K562 (cell line): ENCODE results near the gene NXPH4. TPM values are rescaled to one million over a fixed set of nuclear protein-coding genes. Genes with fewer than 3 reads are reported as not detected.

Experiments used
- ATAC-seq: fragments of 200-7000 bp; cut with Tn5 transposase; 3 replicates; pipeline ENCODE4 v1.9.1; 2020; ENCODE audit warnings: moderate library complexity
- BruUV-seq: library from RNA; stranded (reverse); fragments of 400-500 nt; replicated peaks from 2 replicates; lab custom pipeline; 2021; lab: Mats Ljungman, UMichigan
- CTCF ChIA-PET: fragments of 300-600 bp; formaldehyde crosslinking; extraction: SDS; loops from one replicate; lab custom pipeline; 2021; ENCODE audit warnings: low intra/inter-chr PET ratio; lab: Yijun Ruan, JAX
- POLR2A ChIA-PET: fragments of 300-600, 350-650 bp; sonication (Branson Sonifier 250); formaldehyde crosslinking; extraction: SDS; loops from one replicate; lab custom pipeline; 2021; ENCODE audit warnings: antibody characterized with exemption, inconsistent platforms; lab: Yijun Ruan, JAX
- DNase-seq, 4 experiments: peaks; one replicate each; pipeline versions ENCODE4 v3.0.0 to v3.0.0-alpha.2; 2011 to 2018; ENCODE audit warnings: low spot score in 3 of 4, mixed read lengths in 3 of 4; ENCODE audit errors: extremely low read depth in 1 of 4
- FAIRE-seq: peaks from 2 replicates; lab custom pipeline; 2011; peaks lifted over from hg19 to GRCh38; lab: Jason Lieb, UNC
- H2AFZ ChIP-seq: 2 replicates; pipeline ENCODE4 v1.6.0; 2011; ENCODE audit warnings: low read depth, low read length, control low read depth, inconsistent platforms
- H3K27ac ChIP-seq: fragments of 200-600 bp; 3 replicates; pipeline ENCODE4 v1.8.0; 2011; ENCODE audit warnings: low read depth, mild to moderate bottlenecking, control low read depth, inconsistent platforms, low read length, moderate library complexity, mixed read lengths; ENCODE audit errors: extremely low read depth
- H3K27me3 ChIP-seq, 2 experiments: fragments of 300-600 bp in 1 of 2; 2 replicates in 1 of 2; 3 replicates in 1 of 2; pipeline versions ENCODE4 v1.6.0 to v1.8.0; 2011; ENCODE audit warnings: inconsistent platforms in 2 of 2, low read length in 2 of 2, mild to moderate bottlenecking in 1 of 2, mixed read lengths in 1 of 2, moderate library complexity in 1 of 2; ENCODE audit not compliant: control insufficient read depth in 2 of 2, insufficient read depth in 2 of 2
- H3K36me3 ChIP-seq: fragments of 300-600 bp; 3 replicates; pipeline ENCODE4 v1.8.0; 2011; ENCODE audit warnings: mild to moderate bottlenecking, low read length, inconsistent platforms; ENCODE audit not compliant: control insufficient read depth, insufficient read depth
- H3K4me1 ChIP-seq, 2 experiments: fragments of 200-600 bp in 1 of 2; replicated peaks in 1 of 2; 2 replicates in 1 of 2; 3 replicates in 1 of 2; pipeline versions ENCODE4 v1.5.1 to v1.8.0; 2011; ENCODE audit warnings: inconsistent platforms in 2 of 2, low read length in 2 of 2, mild to moderate bottlenecking in 1 of 2, mixed read lengths in 1 of 2, moderate library complexity in 1 of 2; ENCODE audit not compliant: control insufficient read depth in 2 of 2, insufficient read depth in 2 of 2
- H3K4me2 ChIP-seq: 2 replicates; pipeline ENCODE4 v1.6.1; 2011; ENCODE audit warnings: low read length, control low read depth, inconsistent platforms, mixed read lengths; ENCODE audit not compliant: insufficient read depth
- H3K4me3 ChIP-seq: fragments of 200-600 bp; sonication (generic), shearing (Covaris generic); 2 replicates; pipeline ENCODE4 v1.5.1; 2016; ENCODE audit warnings: control low read depth, inconsistent platforms
- H3K79me2 ChIP-seq: fragments of 200-600 bp; 3 replicates; pipeline ENCODE4 v1.8.0; 2011; ENCODE audit warnings: low read length, inconsistent platforms; ENCODE audit not compliant: control insufficient read depth, insufficient read depth
- H3K9ac ChIP-seq, 2 experiments: 2 replicates each; pipeline versions ENCODE4 v1.6.0 to v1.6.1; 2011; ENCODE audit warnings: low read depth in 2 of 2, low read length in 2 of 2, control low read depth in 1 of 2, inconsistent platforms in 1 of 2, mild to moderate bottlenecking in 1 of 2, mixed read lengths in 1 of 2; ENCODE audit not compliant: insufficient read depth in 1 of 2
- H3K9me1 ChIP-seq: one replicate; pipeline ENCODE4 v1.6.0; 2011; ENCODE audit warnings: inconsistent platforms, mild to moderate bottlenecking, low read length, moderate library complexity; ENCODE audit not compliant: control insufficient read depth, insufficient read depth
- H3K9me3 ChIP-seq: replicated peaks from 2 replicates; pipeline ENCODE4 v1.5.1; 2011; ENCODE audit warnings: low read depth, low read length, inconsistent platforms; ENCODE audit not compliant: control insufficient read depth, insufficient read depth
- H4K20me1 ChIP-seq: replicated peaks from 2 replicates; pipeline ENCODE4 v1.6.1; 2011; ENCODE audit warnings: low read length, inconsistent platforms, mixed read lengths; ENCODE audit not compliant: control insufficient read depth, insufficient read depth
- CHAMP1 ChIP-seq: fragments of 450-650 bp; IDR thresholded peaks from 2 replicates; pipeline ENCODE4 v1.6.1; 2016; ENCODE audit warnings: mild to moderate bottlenecking
- FOXM1 ChIP-seq, 2 experiments: fragments of 450-650 bp in 1 of 2; sonication (generic) in 1 of 2; formaldehyde crosslinking in 1 of 2; IDR thresholded peaks; 2 replicates each; pipeline versions ENCODE4 v1.6.1 to v1.9.0; 2017 to 2022; ENCODE audit warnings: low read depth in 2 of 2, mild to moderate bottlenecking in 2 of 2, missing genetic modification reagents in 1 of 2, moderate library complexity in 1 of 2
- SRSF1 ChIP-seq: fragments of 200-400 bp; formaldehyde crosslinking; IDR thresholded peaks from 2 replicates; pipeline ENCODE4 v1.6.1; 2017; ENCODE audit warnings: mild to moderate bottlenecking, low read depth, low read length, moderate library complexity
- TAF9B ChIP-seq: fragments of 450-650 bp; IDR thresholded peaks from 2 replicates; pipeline ENCODE4 v1.6.1; 2018; ENCODE audit warnings: mild to moderate bottlenecking; ENCODE audit not compliant: partially characterized antibody
- TGIF2 ChIP-seq: sonication (generic); formaldehyde crosslinking; IDR thresholded peaks from 2 replicates; pipeline ENCODE4 v1.8.1; 2022; ENCODE audit warnings: mild to moderate bottlenecking, missing genetic modification reagents, moderate library complexity
- ZNF263 ChIP-seq: sonication (generic); formaldehyde crosslinking; IDR thresholded peaks from 2 replicates; pipeline ENCODE4 v1.8.0; 2022; ENCODE audit warnings: mild to moderate bottlenecking, missing genetic modification reagents, borderline replicate concordance
- WGBS: fragments of 100-300 bp; shearing (Covaris generic); methylation state at CpG from one replicate; pipeline ENCODE4 v1.1.6; 2016; ENCODE audit warnings: low coverage, mixed read lengths; ENCODE audit not compliant: insufficient coverage; ENCODE audit errors: missing lambda C conversion rate; 5-methylcytosine and 5-hydroxymethylcytosine counted together
- in situ Hi-C: fragments of 300-500 bp; cut with MboI; formaldehyde crosslinking; loops from 4 replicates; pipeline ENCODE4 v1.15.0; 2018; ENCODE audit warnings: inconsistent platforms, mixed read lengths
- intact Hi-C: fragments of 100-400 bp; cut with micrococcal nuclease; formaldehyde crosslinking; loops from 2 replicates; pipeline ENCODE4 v1.14.2; 2022
- polyA plus RNA-seq, 8 experiments: library from polyadenylated mRNA; depleted of rRNA in 4 of 8; stranded (reverse) in 5 of 8; unstranded in 3 of 8; fragments of >200 nt; fragmentation: Nextera tagmentation in 2 of 8; fragmentation: Illumina TruSeq in 1 of 8; extraction: Ambion mirVana in 2 of 8; extraction: Trizol in 1 of 8; gene quantifications; 2 replicates each; pipeline versions ENCODE4 v1.2.1 to v1.2.3, GENCODE V29; 2011 to 2014; ENCODE audit warnings: inconsistent platforms in 1 of 8, missing spikeins in 1 of 8
- total RNA-seq, 7 experiments: library from RNA; depleted of rRNA in 6 of 7; stranded (reverse); fragments of >200 nt in 6 of 7; fragmentation: Illumina TruSeq in 2 of 7; extraction: Trizol in 2 of 7; gene quantifications; 2 replicates each; pipeline versions ENCODE4 v1.2.1 to v1.2.3, GENCODE V29; 2011 to 2021; ENCODE audit warnings: low replicate concordance in 1 of 7

The NXPH4 gene
- total and polyA plus RNA-seq, 9 of the 15 experiments (the other 6 are each of a cell fraction or from before 2014, with no cell fraction given), result 0.49 to 2.7 (median 1.1) TPM; not detected in 4

- no peak for TF ChIP-seq CHAMP1
- no peak for TF ChIP-seq ZNF263
- no peak for TF ChIP-seq TGIF2 (CRISPR knock-in tag)
These were observed 22.8 kb upstream of the NXPH4 start (continued) for GRCh38 chr12:57193706-57194245.

DNA sequence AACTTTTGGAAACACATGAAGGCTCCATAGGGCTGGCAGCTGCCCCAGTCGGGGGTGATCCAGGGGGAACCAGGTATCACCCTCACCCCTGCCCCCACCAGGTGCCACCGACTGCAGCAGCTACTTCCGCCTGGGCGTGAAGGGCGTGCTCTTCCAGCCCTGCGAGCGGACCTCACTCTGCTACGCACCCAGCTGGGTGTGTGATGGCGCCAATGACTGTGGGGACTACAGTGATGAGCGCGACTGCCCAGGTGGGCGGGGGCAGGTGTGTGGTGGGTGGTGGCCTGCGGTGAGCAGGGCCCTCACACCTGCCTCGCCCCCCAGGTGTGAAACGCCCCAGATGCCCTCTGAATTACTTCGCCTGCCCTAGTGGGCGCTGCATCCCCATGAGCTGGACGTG, 22.3 kb upstream of the NXPH4 start:
- Histone ChIP-seq H2AFZ (no peak overlapping the region), H3K79me2 (no peaks in the 10 kb centered on the region), H3K4me3 (no peak overlapping the region), H4K20me1 (peaks cover 44% of the 10 kb centered on the region), H3K9me1 (peaks cover 3% of the 10 kb centered on the region), H3K4me1 (peaks cover 0 to 68% of the 10 kb centered on the region in 2 experiments; a peak in 2 of 5 replicates), H3K27ac (no peak overlapping the region), H3K9ac (no peak overlapping the region), H3K36me3 (no peaks in the 10 kb centered on the region), H3K27me3 (peaks cover 59 to 86% of the 10 kb centered on the region in 2 experiments; a peak in 4 of 5 replicates), H3K4me2 (no peak overlapping the region), H3K9me3 (no peaks in the 10 kb centered on the region)
- BruUV-seq, result no TSS peak
- ATAC-seq, result no peak
- ChIA-PET POLR2A (no interaction called here), CTCF (no interaction called here)
- no peak for FAIRE-seq
- 2% methylated on average over 17 of the region's 18 CpGs for WGBS
- in situ Hi-C loops (no loop called here), intact Hi-C loops (no loop called here)
- DNase-seq, result no peak
- TF ChIP-seq SRSF1 (no peak), FOXM1 (IDR thresholded peaks at IDR 0.05; ENCODE audit: low read depth) (no peak), FOXM1 (CRISPR knock-in tag; IDR thresholded peaks at IDR 0.05; ENCODE audit: low read depth) (no peak), TAF9B (no peak)
